Smooth muscle cell (in vitro differentiated cells): ENCODE measurements around the gene ABTB2. TPM values are rescaled to one million over a fixed set of nuclear protein-coding genes. Genes with fewer than 3 reads are reported as not detected.

Source experiments
- DNase-seq: peaks from one replicate; lab custom pipeline; 2025; ENCODE audit not compliant: unreplicated experiment; lab: John Stamatoyannopoulos, UW
- H2AFZ ChIP-seq: fragments of 200-600 bp; sonication (generic); 2 replicates; pipeline ENCODE4 v1.6.0; 2016; ENCODE audit warnings: antibody characterized with exemption, low read depth, mild to moderate bottlenecking
- H3F3A ChIP-seq: fragments of 200-600 bp; sonication (generic); 2 replicates; pipeline ENCODE4 v1.6.0; 2017; ENCODE audit warnings: antibody characterized with exemption, low read depth
- H3K27ac ChIP-seq: fragments of 200-600 bp; sonication (generic); 2 replicates; pipeline ENCODE4 v1.5.1; 2016; ENCODE audit warnings: low read depth, mild to moderate bottlenecking
- H3K27me3 ChIP-seq: fragments of 200-600 bp; sonication (generic); 2 replicates; pipeline ENCODE4 v1.6.1; 2016; ENCODE audit warnings: low read depth, mild to moderate bottlenecking
- H3K36me3 ChIP-seq: fragments of 200-600 bp; sonication (generic); 2 replicates; pipeline ENCODE4 v1.5.1; 2016; ENCODE audit warnings: low read depth
- H3K4me1 ChIP-seq: fragments of 200-600 bp; sonication (generic); 2 replicates; pipeline ENCODE4 v1.5.1; 2016; ENCODE audit warnings: low read depth
- H3K4me2 ChIP-seq: fragments of 200-600 bp; sonication (generic); 2 replicates; pipeline ENCODE4 v1.6.0; 2016; ENCODE audit warnings: mild to moderate bottlenecking
- H3K4me3 ChIP-seq: fragments of 200-600 bp; sonication (generic); 2 replicates; pipeline ENCODE4 v1.5.1; 2016; ENCODE audit warnings: mild to moderate bottlenecking
- H3K79me2 ChIP-seq: fragments of 200-600 bp; sonication (generic); 2 replicates; pipeline ENCODE4 v1.6.0; 2016; ENCODE audit warnings: low read depth, mild to moderate bottlenecking
- H3K9ac ChIP-seq: fragments of 200-600 bp; sonication (generic); 2 replicates; pipeline ENCODE4 v1.6.0; 2016; ENCODE audit warnings: low read depth
- H3K9me3 ChIP-seq: fragments of 200-600 bp; sonication (generic); replicated peaks from 2 replicates; pipeline ENCODE4 v1.5.1; 2016; ENCODE audit warnings: low read depth
- H4K20me1 ChIP-seq: fragments of 200-600 bp; sonication (generic); 2 replicates; pipeline ENCODE4 v1.6.0; 2016; ENCODE audit warnings: low read depth
- WGBS: methylation state at CpG from one replicate; pipeline ENCODE4 v1.1.7; 2016; ENCODE audit warnings: low lambda C conversion rate; 5-methylcytosine and 5-hydroxymethylcytosine counted together
- polyA plus RNA-seq: library from polyadenylated mRNA; unstranded; fragments of >200 nt; fragmentation: Nextera tagmentation; extraction: Ambion mirVana; gene quantifications from 2 replicates; pipeline ENCODE4 v1.2.1, GENCODE V29; 2016
- total RNA-seq: library from RNA; depleted of rRNA; stranded (reverse); fragments of >200 nt; gene quantifications from 2 replicates; pipeline ENCODE4 v1.2.3, GENCODE V29; 2014
- TF ChIP-seq, protein P1 (sequence below): fragments of 200-600 bp; sonication (generic); IDR thresholded peaks from 2 replicates; pipeline ENCODE4 v1.5.1; 2017; ENCODE audit warnings: borderline replicate concordance, mild to moderate bottlenecking, antibody characterized with exemption; ENCODE audit not compliant: insufficient read depth, poor library complexity, severe bottlenecking

The ABTB2 gene
- total and polyA plus RNA-seq, 2 experiments from 2014 or later, result 4.3 to 4.9 TPM

DNA sequence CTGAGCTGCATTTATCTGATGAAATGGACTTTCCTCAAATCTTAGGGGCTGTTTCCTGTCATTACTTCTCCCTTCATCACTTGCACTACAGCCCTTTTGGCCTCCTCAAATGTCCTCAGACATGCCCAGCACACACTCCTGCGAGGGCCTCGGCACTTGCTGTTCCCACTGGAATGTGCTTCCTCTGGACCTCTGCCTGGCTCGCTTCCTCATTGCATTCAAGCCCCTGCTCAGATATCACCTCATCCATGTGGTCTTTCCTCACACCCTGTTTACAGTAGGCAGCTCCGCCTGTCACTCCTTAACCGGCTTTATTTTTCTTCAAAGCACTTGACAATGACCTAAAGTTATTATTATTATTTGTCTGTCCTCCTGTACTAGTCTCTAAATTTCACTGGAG lies 243.3 kb downstream of the ABTB2 start:
- H4K20me1 ChIP-seq, result no peaks in the 10 kb centered on the region
- H3K4me2 ChIP-seq, result no peak overlapping the region
- H3K36me3 ChIP-seq, result peaks cover 36% of the 10 kb centered on the region
- H3K9me3 ChIP-seq, result no peaks in the 10 kb centered on the region
- no peaks in the 10 kb centered on the region for H3F3A ChIP-seq
- no peaks in the 10 kb centered on the region for H3K4me1 ChIP-seq
- WGBS, result 89% methylated on average over 5 of the region's 5 CpGs
- no peak for DNase-seq
- TF ChIP-seq, protein P1, sequence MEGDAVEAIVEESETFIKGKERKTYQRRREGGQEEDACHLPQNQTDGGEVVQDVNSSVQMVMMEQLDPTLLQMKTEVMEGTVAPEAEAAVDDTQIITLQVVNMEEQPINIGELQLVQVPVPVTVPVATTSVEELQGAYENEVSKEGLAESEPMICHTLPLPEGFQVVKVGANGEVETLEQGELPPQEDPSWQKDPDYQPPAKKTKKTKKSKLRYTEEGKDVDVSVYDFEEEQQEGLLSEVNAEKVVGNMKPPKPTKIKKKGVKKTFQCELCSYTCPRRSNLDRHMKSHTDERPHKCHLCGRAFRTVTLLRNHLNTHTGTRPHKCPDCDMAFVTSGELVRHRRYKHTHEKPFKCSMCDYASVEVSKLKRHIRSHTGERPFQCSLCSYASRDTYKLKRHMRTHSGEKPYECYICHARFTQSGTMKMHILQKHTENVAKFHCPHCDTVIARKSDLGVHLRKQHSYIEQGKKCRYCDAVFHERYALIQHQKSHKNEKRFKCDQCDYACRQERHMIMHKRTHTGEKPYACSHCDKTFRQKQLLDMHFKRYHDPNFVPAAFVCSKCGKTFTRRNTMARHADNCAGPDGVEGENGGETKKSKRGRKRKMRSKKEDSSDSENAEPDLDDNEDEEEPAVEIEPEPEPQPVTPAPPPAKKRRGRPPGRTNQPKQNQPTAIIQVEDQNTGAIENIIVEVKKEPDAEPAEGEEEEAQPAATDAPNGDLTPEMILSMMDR, result no peak
- no peak overlapping the region for H3K4me3 ChIP-seq
- H2AFZ ChIP-seq, result no peak overlapping the region
- no peak overlapping the region for H3K27ac ChIP-seq
- H3K27me3 ChIP-seq, result no peaks in the 10 kb centered on the region
- H3K9ac ChIP-seq, result no peak overlapping the region
- H3K79me2 ChIP-seq, result peaks cover 6% of the 10 kb centered on the region

DNA sequence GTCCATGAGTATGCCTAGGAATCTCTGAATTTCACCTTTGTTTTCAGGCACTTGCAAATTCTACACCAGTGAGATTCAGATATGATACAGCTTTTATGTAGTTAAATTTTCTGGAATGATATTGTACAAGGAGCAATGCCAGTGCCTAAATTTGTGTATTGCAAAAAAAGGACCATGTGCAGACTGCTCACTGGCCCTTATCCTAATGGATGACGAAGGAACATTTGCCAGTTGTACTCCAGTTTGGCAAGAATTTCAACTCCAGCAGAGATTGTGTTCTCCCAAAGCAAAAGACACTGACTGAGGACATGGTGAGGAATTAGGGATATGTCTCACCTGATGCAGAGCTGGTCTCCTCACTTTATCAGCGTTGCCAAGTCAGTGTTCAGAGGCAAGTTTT lies 243.8 kb downstream of the ABTB2 start:
- H3K9me3 ChIP-seq, result no peaks in the 10 kb centered on the region
- H4K20me1 ChIP-seq, result no peaks in the 10 kb centered on the region
- peaks cover 6% of the 10 kb centered on the region for H3K79me2 ChIP-seq
- no peak overlapping the region for H2AFZ ChIP-seq
- no peaks in the 10 kb centered on the region for H3K4me1 ChIP-seq
- no peaks in the 10 kb centered on the region for H3K27me3 ChIP-seq
- H3K9ac ChIP-seq, result no peak overlapping the region
- 96% methylated on average over 2 of the region's 2 CpGs for WGBS
- TF ChIP-seq, protein P1, result no peak
- H3K27ac ChIP-seq, result no peak overlapping the region
- H3K4me2 ChIP-seq, result no peak overlapping the region
- H3F3A ChIP-seq, result no peaks in the 10 kb centered on the region
- H3K36me3 ChIP-seq, result peaks cover 36% of the 10 kb centered on the region
- no peak overlapping the region for H3K4me3 ChIP-seq
- no peak for DNase-seq

DNA sequence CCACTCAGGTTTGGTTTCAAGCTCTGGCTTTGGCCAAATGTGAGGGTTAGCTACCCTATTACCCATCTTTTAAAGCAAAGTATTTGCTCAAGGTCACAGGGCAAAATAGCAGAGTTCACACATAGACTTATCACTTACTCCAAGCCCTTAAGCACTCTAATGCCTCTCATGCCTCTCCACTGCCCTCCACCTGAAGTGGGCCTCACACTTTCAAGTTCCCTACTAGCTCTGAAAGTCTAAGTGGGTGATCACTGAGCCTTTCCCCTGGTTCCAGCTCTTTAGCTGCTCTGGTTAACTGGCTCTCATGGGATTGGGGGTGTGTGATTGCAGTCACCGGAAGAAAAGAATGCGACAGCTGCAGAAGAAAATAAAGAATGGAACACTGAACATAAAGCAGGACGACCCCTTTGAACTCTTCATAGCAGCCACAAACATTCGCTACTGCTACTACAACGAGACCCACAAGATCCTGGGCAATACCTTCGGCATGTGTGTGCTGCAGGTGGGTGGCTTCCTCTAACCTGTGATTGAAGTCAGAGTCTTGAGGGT lies 246.0 kb downstream of the ABTB2 start:
- no peak for DNase-seq
- peaks cover 22% of the 10 kb centered on the region for H3K79me2 ChIP-seq
- H3F3A ChIP-seq, result no peaks in the 10 kb centered on the region
- H3K9ac ChIP-seq, result no peak overlapping the region
- H3K9me3 ChIP-seq, result no peaks in the 10 kb centered on the region
- H4K20me1 ChIP-seq, result no peaks in the 10 kb centered on the region
- no peak overlapping the region for H3K27ac ChIP-seq
- H3K4me2 ChIP-seq, result no peak overlapping the region
- no peaks in the 10 kb centered on the region for H3K4me1 ChIP-seq
- H3K36me3 ChIP-seq, result peaks cover 28% of the 10 kb centered on the region
- H3K27me3 ChIP-seq, result no peaks in the 10 kb centered on the region
- WGBS, result 99% methylated on average over 6 of the region's 6 CpGs
- no peak overlapping the region for H3K4me3 ChIP-seq
- H2AFZ ChIP-seq, result no peak overlapping the region
- TF ChIP-seq, protein P1, result no peak

DNA sequence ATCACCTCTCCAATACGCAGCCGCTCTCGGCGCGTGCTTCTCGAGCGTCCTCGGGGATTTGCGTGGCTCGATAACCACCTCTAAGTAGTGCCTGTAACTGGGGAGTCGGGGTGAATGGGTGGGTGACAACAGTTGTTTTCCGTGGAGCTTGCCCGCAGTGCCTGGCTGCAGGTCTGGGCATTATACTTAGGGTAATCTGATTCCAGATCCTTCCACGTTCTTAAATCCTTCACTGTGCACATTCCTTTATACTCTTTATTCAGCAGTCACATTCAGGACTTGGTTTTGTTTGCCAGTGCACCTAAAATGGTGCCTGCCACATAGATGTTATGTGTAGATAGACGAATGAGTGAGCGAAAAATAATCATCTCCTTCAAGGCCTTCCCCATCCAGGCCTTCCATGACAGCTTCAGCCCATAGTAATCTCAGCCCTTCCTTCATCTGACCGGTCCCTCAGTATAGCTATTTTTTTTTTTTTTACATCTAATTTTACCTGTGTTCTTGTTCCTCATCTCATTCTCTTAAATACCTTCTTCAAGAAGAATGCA lies 251.8 kb downstream of the ABTB2 start:
- 4% methylated on average over 17 of the region's 17 CpGs for WGBS
- H3K36me3 ChIP-seq, result peaks cover 12% of the 10 kb centered on the region

More for the DNA sequence above, 251.8 kb downstream of the ABTB2 start:
- Histone ChIP-seq H3F3A (peaks cover 28% of the 10 kb centered on the region), H3K4me3 (peak overlapping the region; percentile 88), H3K27me3 (no peaks in the 10 kb centered on the region), H3K4me2 (peak overlapping the region; percentile 96), H3K9me3 (no peaks in the 10 kb centered on the region), H3K27ac (peak overlapping the region; percentile 85), H3K4me1 (peaks cover 10% of the 10 kb centered on the region), H3K9ac (peak overlapping the region; percentile 86), H4K20me1 (no peaks in the 10 kb centered on the region), H2AFZ (peak overlapping the region; percentile 9), H3K79me2 (peaks cover 32% of the 10 kb centered on the region)
- TF ChIP-seq, protein P1, result no peak
- no peak for DNase-seq
